K562 (cell line): ENCODE data around the gene OR52I1. TPM values are rescaled to one million over a fixed set of nuclear protein-coding genes. Genes with fewer than 3 reads are reported as not detected.

Experiments used
- ATAC-seq: fragments of 200-7000 bp; cut with Tn5 transposase; 3 replicates; pipeline ENCODE4 v1.9.1; 2020; ENCODE audit warnings: moderate library complexity
- BruUV-seq: library from RNA; stranded (reverse); fragments of 400-500 nt; replicated peaks from 2 replicates; lab custom pipeline; 2021; lab: Mats Ljungman, UMichigan
- CTCF ChIA-PET: fragments of 300-600 bp; formaldehyde crosslinking; extraction: SDS; loops from one replicate; lab custom pipeline; 2021; ENCODE audit warnings: low intra/inter-chr PET ratio; lab: Yijun Ruan, JAX
- POLR2A ChIA-PET: fragments of 300-600, 350-650 bp; sonication (Branson Sonifier 250); formaldehyde crosslinking; extraction: SDS; loops from one replicate; lab custom pipeline; 2021; ENCODE audit warnings: antibody characterized with exemption, inconsistent platforms; lab: Yijun Ruan, JAX
- DNase-seq, 4 experiments: peaks; one replicate each; pipeline versions ENCODE4 v3.0.0 to v3.0.0-alpha.2; 2011 to 2018; ENCODE audit warnings: low spot score in 3 of 4, mixed read lengths in 3 of 4; ENCODE audit errors: extremely low read depth in 1 of 4
- FAIRE-seq: peaks from 2 replicates; lab custom pipeline; 2011; peaks lifted over from hg19 to GRCh38; lab: Jason Lieb, UNC
- H2AFZ ChIP-seq: 2 replicates; pipeline ENCODE4 v1.6.0; 2011; ENCODE audit warnings: low read depth, low read length, control low read depth, inconsistent platforms
- H3K27ac ChIP-seq: fragments of 200-600 bp; 3 replicates; pipeline ENCODE4 v1.8.0; 2011; ENCODE audit warnings: low read depth, mild to moderate bottlenecking, control low read depth, inconsistent platforms, low read length, moderate library complexity, mixed read lengths; ENCODE audit errors: extremely low read depth
- H3K27me3 ChIP-seq, 2 experiments: fragments of 300-600 bp in 1 of 2; 2 replicates in 1 of 2; 3 replicates in 1 of 2; pipeline versions ENCODE4 v1.6.0 to v1.8.0; 2011; ENCODE audit warnings: inconsistent platforms in 2 of 2, low read length in 2 of 2, mild to moderate bottlenecking in 1 of 2, mixed read lengths in 1 of 2, moderate library complexity in 1 of 2; ENCODE audit not compliant: control insufficient read depth in 2 of 2, insufficient read depth in 2 of 2
- H3K36me3 ChIP-seq: fragments of 300-600 bp; 3 replicates; pipeline ENCODE4 v1.8.0; 2011; ENCODE audit warnings: mild to moderate bottlenecking, low read length, inconsistent platforms; ENCODE audit not compliant: control insufficient read depth, insufficient read depth
- H3K4me1 ChIP-seq, 2 experiments: fragments of 200-600 bp in 1 of 2; replicated peaks in 1 of 2; 2 replicates in 1 of 2; 3 replicates in 1 of 2; pipeline versions ENCODE4 v1.5.1 to v1.8.0; 2011; ENCODE audit warnings: inconsistent platforms in 2 of 2, low read length in 2 of 2, mild to moderate bottlenecking in 1 of 2, mixed read lengths in 1 of 2, moderate library complexity in 1 of 2; ENCODE audit not compliant: control insufficient read depth in 2 of 2, insufficient read depth in 2 of 2
- H3K4me2 ChIP-seq: 2 replicates; pipeline ENCODE4 v1.6.1; 2011; ENCODE audit warnings: low read length, control low read depth, inconsistent platforms, mixed read lengths; ENCODE audit not compliant: insufficient read depth
- H3K4me3 ChIP-seq: fragments of 200-600 bp; sonication (generic), shearing (Covaris generic); 2 replicates; pipeline ENCODE4 v1.5.1; 2016; ENCODE audit warnings: control low read depth, inconsistent platforms
- H3K79me2 ChIP-seq: fragments of 200-600 bp; 3 replicates; pipeline ENCODE4 v1.8.0; 2011; ENCODE audit warnings: low read length, inconsistent platforms; ENCODE audit not compliant: control insufficient read depth, insufficient read depth
- H3K9ac ChIP-seq, 2 experiments: 2 replicates each; pipeline versions ENCODE4 v1.6.0 to v1.6.1; 2011; ENCODE audit warnings: low read depth in 2 of 2, low read length in 2 of 2, control low read depth in 1 of 2, inconsistent platforms in 1 of 2, mild to moderate bottlenecking in 1 of 2, mixed read lengths in 1 of 2; ENCODE audit not compliant: insufficient read depth in 1 of 2
- H3K9me1 ChIP-seq: one replicate; pipeline ENCODE4 v1.6.0; 2011; ENCODE audit warnings: inconsistent platforms, mild to moderate bottlenecking, low read length, moderate library complexity; ENCODE audit not compliant: control insufficient read depth, insufficient read depth
- H3K9me3 ChIP-seq: replicated peaks from 2 replicates; pipeline ENCODE4 v1.5.1; 2011; ENCODE audit warnings: low read depth, low read length, inconsistent platforms; ENCODE audit not compliant: control insufficient read depth, insufficient read depth
- H4K20me1 ChIP-seq: replicated peaks from 2 replicates; pipeline ENCODE4 v1.6.1; 2011; ENCODE audit warnings: low read length, inconsistent platforms, mixed read lengths; ENCODE audit not compliant: control insufficient read depth, insufficient read depth
- BRF1 ChIP-seq: IDR thresholded peaks from 3 replicates; pipeline ENCODE4 v1.6.1; 2011; ENCODE audit warnings: borderline replicate concordance, mild to moderate bottlenecking; ENCODE audit not compliant: insufficient read length; ENCODE audit errors: extremely low read depth
- CHD2 ChIP-seq: IDR thresholded peaks from 2 replicates; pipeline ENCODE4 v1.6.1; 2011; ENCODE audit warnings: low read depth, low read length
- ERF ChIP-seq: fragments of 450-650 bp; formaldehyde crosslinking; IDR thresholded peaks from 2 replicates; pipeline ENCODE4 v1.4.0; 2020; ENCODE audit warnings: mild to moderate bottlenecking, mixed read lengths
- GTF2A2 ChIP-seq: IDR thresholded peaks from 2 replicates; pipeline ENCODE4 v1.6.1; 2016; ENCODE audit warnings: mild to moderate bottlenecking, missing genetic modification characterization, missing compliant biosample characterization
- PHF20 ChIP-seq: fragments of 450-650 bp; IDR thresholded peaks from 2 replicates; pipeline ENCODE4 v1.6.1; 2018; ENCODE audit not compliant: partially characterized antibody
- SP2 ChIP-seq: IDR thresholded peaks from 2 replicates; pipeline ENCODE4 v1.6.1; 2011; ENCODE audit warnings: mild to moderate bottlenecking, low read depth, low read length, moderate library complexity; ENCODE audit not compliant: poor library complexity, severe bottlenecking; ENCODE audit errors: extremely low read depth
- ZNF444 ChIP-seq: fragments of 250-450 bp; sonication (Bioruptor Pico); IDR thresholded peaks from 2 replicates; pipeline ENCODE4 v1.4.0; 2020; ENCODE audit warnings: mild to moderate bottlenecking, moderate library complexity
- ZNF561 ChIP-seq: fragments of 450-650 bp; formaldehyde crosslinking; conservative IDR thresholded peaks from 2 replicates; pipeline ENCODE4 v1.4.0; 2020; ENCODE audit warnings: mild to moderate bottlenecking, moderate library complexity
- ZNF586 ChIP-seq: fragments of 450-650 bp; formaldehyde crosslinking; conservative IDR thresholded peaks from 2 replicates; pipeline ENCODE4 v1.4.0; 2020; ENCODE audit warnings: mild to moderate bottlenecking, moderate library complexity
- WGBS: fragments of 100-300 bp; shearing (Covaris generic); methylation state at CpG from one replicate; pipeline ENCODE4 v1.1.6; 2016; ENCODE audit warnings: low coverage, mixed read lengths; ENCODE audit not compliant: insufficient coverage; ENCODE audit errors: missing lambda C conversion rate; 5-methylcytosine and 5-hydroxymethylcytosine counted together
- in situ Hi-C: fragments of 300-500 bp; cut with MboI; formaldehyde crosslinking; loops from 4 replicates; pipeline ENCODE4 v1.15.0; 2018; ENCODE audit warnings: inconsistent platforms, mixed read lengths
- intact Hi-C: fragments of 100-400 bp; cut with micrococcal nuclease; formaldehyde crosslinking; loops from 2 replicates; pipeline ENCODE4 v1.14.2; 2022
- polyA plus RNA-seq, 8 experiments: library from polyadenylated mRNA; depleted of rRNA in 4 of 8; stranded (reverse) in 5 of 8; unstranded in 3 of 8; fragments of >200 nt; fragmentation: Nextera tagmentation in 2 of 8; fragmentation: Illumina TruSeq in 1 of 8; extraction: Ambion mirVana in 2 of 8; extraction: Trizol in 1 of 8; gene quantifications; 2 replicates each; pipeline versions ENCODE4 v1.2.1 to v1.2.3, GENCODE V29; 2011 to 2014; ENCODE audit warnings: inconsistent platforms in 1 of 8, missing spikeins in 1 of 8
- total RNA-seq, 7 experiments: library from RNA; depleted of rRNA in 6 of 7; stranded (reverse); fragments of >200 nt in 6 of 7; fragmentation: Illumina TruSeq in 2 of 7; extraction: Trizol in 2 of 7; gene quantifications; 2 replicates each; pipeline versions ENCODE4 v1.2.1 to v1.2.3, GENCODE V29; 2011 to 2021; ENCODE audit warnings: low replicate concordance in 1 of 7

The OR52I1 gene
- total and polyA plus RNA-seq, 9 of the 15 experiments (the other 6 are each of a cell fraction or from before 2014, with no cell fraction given), result not detected

- no peaks in the 10 kb centered on the region for H3K9me3 ChIP-seq
- no peaks in the 10 kb centered on the region for H3K79me2 ChIP-seq
- intact Hi-C loops, result no loop called here
- H3K4me2 ChIP-seq, result no peak overlapping the region
- CTCF ChIA-PET, result interaction anchor here (0.6 kb wide), 1 partner anchor 14 kb away, joined by 3 read pairs; no protein-coding TSS in a partner anchor
- no peak for TF ChIP-seq BRF1
- no peak for TF ChIP-seq ERF (CRISPR knock-in tag)
- no peak for TF ChIP-seq ZNF586 (CRISPR knock-in tag)
- no peak for TF ChIP-seq CHD2
- no peak for TF ChIP-seq GTF2A2 (tag)
- TF ChIP-seq SP2, result no peak
- no peak for TF ChIP-seq ZNF561
- no peak for TF ChIP-seq PHF20
- no peak for TF ChIP-seq ZNF444 (CRISPR knock-in tag)
- TF ChIP-seq, all 486 proteins: peak for 0
- in situ Hi-C loops, result no loop called here
- Histone ChIP-seq H3K9me1 (no peaks in the 10 kb centered on the region), H3K27me3 (peaks cover 9 to 18% of the 10 kb centered on the region in 2 experiments; a peak in 4 of 5 replicates), H3K4me3 (no peak overlapping the region), H4K20me1 (no peaks in the 10 kb centered on the region), H3K9ac (no peak overlapping the region), H3K36me3 (no peaks in the 10 kb centered on the region), H3K4me1 (no peaks in the 10 kb centered on the region), H2AFZ (no peak overlapping the region), H3K27ac (no peak overlapping the region)
- POLR2A ChIA-PET, result no interaction called here
- 0% methylated on average over 1 of the region's 3 CpGs for WGBS
- FAIRE-seq, result no peak
- no peak for DNase-seq
- ATAC-seq, result no peak
- no TSS peak for BruUV-seq
These were observed 28.5 kb upstream of the OR52I1 start for GRCh38 chr11:4565371-4565770.
